HG03196 (cell line): ENCODE results near the gene ST3GAL5.
A peak's percentile ranks its signal among the peaks of the same experiment; 100 is the strongest.

Experiments used
- ATAC-seq: cut with Tn5 transposase; IDR thresholded peaks from one replicate; pipeline ENCODE4 v1.9.1; 2021; ENCODE audit not compliant: unreplicated experiment

The ST3GAL5 gene

DNA sequence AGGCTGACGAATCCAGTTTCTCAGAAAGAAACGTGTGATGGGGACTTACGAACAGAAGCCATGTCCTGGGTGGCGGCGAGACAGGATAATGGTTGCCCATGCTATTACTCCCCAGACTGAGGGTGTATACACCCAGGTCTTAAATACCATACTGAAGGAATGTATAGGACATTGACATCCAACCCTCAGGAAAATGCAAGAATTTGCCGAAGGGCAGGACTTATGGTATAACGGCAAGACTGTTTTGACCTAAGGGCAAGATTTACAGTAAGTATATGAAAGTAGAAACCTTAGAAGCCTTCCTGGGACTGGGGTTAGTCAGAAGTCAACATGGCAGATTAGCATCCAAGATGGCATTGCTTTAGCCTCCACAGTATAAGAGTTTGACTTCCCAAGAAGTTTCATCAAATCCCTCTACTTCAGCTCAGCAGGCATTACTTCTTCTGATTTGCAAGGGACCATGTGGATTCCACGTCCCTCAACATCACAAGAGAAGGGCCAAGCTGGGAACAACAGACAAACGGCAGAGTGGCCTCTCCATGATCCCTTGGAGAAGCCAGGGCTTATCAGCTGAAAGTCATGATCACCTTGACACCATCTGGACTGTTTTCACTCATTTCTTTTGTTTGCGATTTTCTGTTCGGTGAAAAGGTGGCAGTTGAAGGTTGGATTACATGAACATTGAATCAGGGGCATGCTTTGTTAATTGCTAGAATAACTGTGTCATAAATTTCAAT lies 21.1 kb downstream of the ST3GAL5 start:
- ATAC-seq, result no peak

DNA sequence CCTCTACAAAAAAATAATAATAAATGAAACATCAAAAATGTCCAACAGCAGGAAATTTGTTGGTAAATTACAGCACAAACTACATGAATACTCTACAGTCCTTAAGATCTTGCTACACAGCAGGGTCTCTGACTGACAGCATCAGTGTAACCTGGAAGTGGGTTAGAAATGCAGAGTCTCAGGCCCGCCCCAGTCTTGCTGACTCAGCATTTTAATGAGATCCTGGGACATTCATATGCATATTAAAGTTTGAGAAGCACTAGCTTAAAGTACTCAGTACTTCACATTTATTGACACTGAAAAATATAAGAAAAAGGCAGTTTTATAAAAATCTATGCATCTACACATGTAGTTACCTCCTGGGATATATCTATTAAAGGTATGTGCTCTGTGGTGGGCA lies 21.7 kb downstream of the ST3GAL5 start:
- ATAC-seq, result no peak

GRCh38 chr2:85866165-85866659 lies 22.6 kb downstream of the ST3GAL5 start:
- no peak for ATAC-seq

- peak; percentile 79 for ATAC-seq
Measured at GRCh38 chr2:85865539-85866164, 23.1 kb downstream of the ST3GAL5 start.

- ATAC-seq, result no peak
Measured at GRCh38 chr2:85864654-85865053, 24.1 kb downstream of the ST3GAL5 start.

DNA sequence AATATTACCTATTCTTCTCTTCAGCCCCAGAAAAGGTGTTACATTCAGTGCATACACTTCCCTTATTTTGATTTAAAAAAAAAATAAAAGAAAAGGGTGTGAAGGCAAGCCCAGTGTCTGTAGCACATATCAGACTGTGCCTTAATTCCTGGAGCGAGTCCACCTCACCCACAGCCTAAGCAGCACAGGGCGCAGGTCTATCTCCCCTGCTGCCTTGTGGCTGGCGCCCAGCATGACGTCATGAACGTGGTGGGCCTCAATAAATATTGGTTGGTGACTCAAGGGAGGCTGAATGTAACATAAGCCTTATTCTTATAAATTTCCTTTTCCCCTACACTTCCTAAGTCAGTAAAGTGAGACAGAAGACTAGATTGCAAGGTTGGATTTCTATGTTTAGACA lies 26.4 kb downstream of the ST3GAL5 start:
- ATAC-seq, result no peak

DNA sequence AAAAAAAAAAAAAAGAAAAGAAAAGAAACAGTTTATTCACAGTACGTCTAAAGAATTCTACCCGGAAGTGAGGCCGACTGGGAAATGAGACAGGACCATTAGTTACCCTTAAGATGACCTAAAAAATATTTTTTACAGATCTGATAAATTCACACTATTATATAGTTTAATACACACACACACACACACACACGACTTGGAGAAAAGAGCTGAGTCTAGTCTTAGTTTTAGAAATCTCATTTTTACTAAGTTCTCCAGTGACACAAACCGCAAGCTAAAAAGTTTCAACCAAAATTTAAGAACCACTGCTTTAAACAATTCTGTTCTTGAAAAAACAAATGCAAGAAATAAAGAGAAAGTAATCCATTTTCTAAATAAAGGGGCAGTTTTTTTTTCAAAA lies 27.1 kb downstream of the ST3GAL5 start:
- ATAC-seq, result no peak

DNA sequence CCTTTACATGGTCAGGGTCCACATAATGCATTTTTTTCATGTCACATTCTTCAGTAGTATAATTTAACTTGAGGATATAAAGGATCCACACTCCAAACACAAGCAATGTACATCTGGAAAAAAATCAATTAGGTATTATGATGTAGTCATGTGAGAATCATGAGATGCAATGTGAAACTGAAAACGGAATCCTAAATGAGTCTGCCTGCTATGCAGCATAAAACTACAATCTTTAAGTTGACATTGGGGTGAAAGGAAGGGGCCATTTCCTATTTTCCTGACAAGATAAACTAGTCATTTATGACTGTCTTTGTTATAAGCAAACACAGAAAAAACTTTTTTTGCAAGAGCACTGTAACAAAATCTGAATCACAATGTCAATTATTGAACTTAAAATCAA lies 27.6 kb downstream of the ST3GAL5 start:
- no peak for ATAC-seq

DNA sequence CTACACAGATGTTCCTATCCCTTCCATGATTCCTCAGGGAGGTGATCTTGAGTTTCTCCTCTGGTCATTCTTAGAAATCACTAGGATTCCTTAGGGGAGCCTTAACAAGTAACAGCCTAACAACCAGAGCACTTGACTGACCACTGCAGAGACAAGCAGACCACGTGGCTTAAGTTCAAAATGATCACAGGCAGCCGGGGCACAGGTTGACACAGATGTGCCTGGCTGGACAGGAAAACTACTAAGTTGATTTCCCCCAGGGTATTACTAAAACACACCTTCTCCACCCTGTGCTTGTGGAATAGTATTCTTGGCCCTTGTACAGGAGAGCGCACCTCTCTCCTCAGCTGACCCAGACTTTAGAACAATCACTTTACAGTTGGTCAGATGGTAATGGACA lies 29.9 kb downstream of the ST3GAL5 start:
- no peak for ATAC-seq

DNA sequence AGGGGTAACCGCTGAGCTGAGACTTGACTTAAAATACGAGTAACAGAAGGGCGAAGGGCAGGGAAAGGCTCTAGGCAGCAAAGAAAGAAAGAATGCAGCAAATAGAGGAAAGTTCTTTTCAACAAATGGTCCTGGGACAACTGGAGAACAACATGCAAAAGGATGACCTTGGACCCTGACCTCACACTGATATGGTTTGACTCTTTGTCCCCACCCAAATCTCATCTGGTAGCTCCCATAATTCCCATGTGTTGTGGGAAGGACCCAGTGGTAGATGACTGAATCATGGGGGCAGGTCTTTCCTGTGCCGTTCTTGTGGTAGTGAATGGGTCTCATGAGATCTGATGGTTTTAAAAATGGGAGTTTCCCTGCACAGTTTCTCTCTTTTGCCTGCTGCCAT lies 33.9 kb downstream of the ST3GAL5 start:
- no peak for ATAC-seq

- ATAC-seq, result no peak
Measured at GRCh38 chr2:85854166-85854509, 34.7 kb downstream of the ST3GAL5 start.

GRCh38 chr2:85853499-85854165 lies 35.2 kb downstream of the ST3GAL5 start:
- peak; percentile 42 for ATAC-seq

DNA sequence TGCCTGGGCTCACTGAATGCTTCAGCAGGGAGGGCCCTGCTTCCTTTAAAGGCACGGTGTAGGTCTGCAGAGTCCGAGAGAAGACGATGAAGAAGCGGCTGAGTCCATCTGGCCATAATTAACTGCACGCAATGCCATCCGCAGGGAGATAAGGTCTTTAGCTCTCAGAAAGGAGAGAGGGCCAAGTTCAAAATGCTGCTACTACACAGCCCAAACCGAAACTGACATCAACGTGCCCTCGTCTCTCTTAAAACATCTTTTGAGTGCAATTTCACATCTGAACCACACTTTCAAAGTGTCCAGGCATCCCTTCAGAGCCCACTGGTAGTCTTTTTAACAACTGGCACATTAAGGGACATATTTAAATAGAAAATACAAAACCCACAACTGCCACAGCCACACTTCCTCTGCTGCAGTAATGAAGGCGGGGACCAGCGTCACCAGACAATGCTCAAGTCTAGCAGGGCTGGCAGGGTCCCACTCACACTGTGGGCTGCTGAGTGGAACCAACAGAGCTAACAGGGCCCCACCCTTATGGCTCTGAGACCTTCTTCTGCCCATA lies 35.8 kb downstream of the ST3GAL5 start:
- peak; percentile 68 for ATAC-seq

DNA sequence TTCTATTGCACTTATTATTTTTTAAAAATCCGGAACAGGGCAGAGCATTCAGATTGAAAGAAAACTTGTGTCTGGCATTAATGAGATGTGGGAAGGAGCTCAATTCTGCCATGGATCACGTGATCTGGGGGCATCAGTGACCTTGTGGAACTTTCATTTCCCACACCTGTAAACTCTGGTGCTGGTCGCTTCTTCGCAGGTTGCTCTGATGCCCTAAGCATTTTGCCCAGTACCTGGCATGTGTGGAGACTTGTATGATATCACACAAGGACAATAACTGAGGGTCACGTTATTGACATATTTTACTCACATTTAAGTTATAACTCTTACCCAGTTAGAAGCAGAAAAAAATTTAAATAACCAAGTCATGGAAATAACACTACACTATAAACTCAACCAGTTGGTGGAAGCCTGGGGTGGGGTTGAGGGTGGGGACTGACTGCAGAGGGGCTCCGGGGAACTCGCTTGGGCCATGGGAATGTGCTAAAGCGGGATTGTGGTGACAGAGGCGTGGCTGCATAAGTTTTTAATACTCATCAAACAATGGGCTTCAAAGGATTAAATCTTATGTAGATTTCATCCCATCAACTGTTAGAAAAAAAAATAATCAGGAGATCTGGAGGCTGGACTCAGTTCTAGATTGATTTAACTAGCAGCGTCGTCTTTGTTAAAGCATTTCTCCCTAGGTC lies 36.5 kb downstream of the ST3GAL5 start:
- no peak for ATAC-seq

- ATAC-seq, result no peak
Measured at GRCh38 chr2:85851253-85852151, 37.3 kb downstream of the ST3GAL5 start.

DNA sequence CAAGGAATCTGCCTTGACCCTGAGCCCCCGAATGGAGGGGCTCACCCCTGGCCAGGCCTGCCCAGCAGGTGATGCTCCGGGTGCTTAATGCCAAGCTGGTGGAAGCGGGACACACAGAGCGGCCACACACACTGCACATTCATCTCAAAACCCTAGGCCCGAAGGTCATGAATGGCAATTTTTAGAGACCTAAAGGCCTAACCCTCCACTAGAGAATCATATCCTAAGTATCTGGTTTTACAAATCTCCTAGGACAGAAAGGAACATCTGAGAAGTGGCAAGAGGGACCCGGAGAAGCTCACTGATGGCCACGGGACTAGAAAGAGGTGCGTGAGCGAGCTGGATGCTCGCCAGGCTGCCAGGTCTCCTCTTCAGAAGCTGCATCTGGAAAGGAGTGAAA lies 38.3 kb downstream of the ST3GAL5 start:
- no peak for ATAC-seq

DNA sequence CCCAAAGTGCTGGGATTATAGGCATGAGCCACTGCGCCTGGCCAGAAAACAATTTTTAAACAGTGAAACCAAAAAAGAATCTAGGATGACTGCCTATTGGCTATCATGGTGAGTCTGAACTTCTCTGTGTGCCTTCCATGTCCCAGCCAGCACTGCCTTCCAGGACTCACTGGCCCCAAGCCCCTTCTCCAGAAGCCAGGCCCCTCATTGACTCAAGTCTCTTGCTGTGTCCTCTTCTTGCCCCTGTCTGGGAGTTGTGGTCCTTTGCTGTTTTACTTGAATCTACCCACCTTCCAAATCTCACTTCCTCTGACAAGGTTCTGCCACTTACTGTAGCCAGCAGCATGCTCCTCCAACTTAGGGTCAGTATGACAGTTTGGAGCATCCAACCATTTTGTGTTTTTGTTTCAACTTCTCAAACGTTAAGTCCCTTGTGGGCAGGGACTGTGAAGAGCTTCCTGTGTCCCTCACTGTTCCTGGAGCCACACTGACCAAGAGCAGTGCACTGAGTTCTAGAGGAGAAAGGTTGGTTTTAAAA lies 41.7 kb downstream of the ST3GAL5 start:
- ATAC-seq, result no peak

DNA sequence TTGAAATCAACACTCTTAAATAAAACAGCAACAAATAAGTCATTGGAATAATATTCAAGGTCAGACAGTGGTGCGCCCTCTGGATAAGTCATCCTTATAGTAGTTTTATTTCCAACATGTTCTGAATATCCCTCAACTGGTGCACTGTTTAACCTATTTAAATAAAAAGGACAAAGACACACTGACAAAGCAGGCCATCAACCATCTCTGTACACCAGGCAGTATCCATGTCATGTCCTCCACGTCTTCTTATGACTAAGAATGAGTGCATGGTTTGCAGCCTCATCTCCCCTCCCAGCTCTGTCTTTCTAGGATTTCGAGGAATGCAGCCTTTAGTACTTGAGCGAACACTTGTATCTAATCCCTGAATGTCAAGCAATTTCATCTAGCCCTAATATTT lies 42.4 kb downstream of the ST3GAL5 start:
- no peak for ATAC-seq

GRCh38 chr2:85844486-85844885 lies 44.3 kb downstream of the ST3GAL5 start:
- ATAC-seq, result no peak

DNA sequence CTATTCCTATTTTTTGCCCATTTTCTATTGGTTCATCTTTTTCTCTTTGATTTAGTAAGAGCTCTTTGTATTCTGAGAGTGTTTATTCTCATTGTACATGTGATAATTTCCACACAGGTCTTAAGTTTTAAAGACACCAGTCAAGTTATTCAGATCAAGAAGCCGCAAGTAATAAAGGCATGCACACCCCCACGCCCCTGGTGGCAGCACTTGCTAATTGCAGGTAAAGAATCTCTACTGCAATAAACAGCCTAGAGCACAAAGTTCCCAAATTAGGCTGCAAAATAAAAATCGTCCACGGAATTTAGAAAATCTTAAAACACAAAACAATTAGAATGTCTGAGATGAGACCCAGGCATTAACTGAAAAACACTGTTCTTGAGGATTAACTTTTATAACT lies 45.2 kb downstream of the ST3GAL5 start:
- ATAC-seq, result no peak
